Endothelial cell of umbilical vein (primary cell): ENCODE results near the gene ABR. TPM values are rescaled to one million over a fixed set of nuclear protein-coding genes. Genes with fewer than 3 reads are reported as not detected.
A peak's percentile ranks its signal among the peaks of the same experiment; 100 is the strongest.

Experiments used
- BruUV-seq: library from RNA; stranded (reverse); fragments of 400-500 nt; replicated peaks from 2 replicates; lab custom pipeline; 2021; lab: Mats Ljungman, UMichigan
- CTCF ChIA-PET: fragments of 300-600, 350-600 bp; sonication (Branson Sonifier 250); formaldehyde crosslinking; loops from one replicate; lab custom pipeline; 2021; ENCODE audit warnings: antibody characterized with exemption, inconsistent platforms; lab: Charles Lee
- POLR2A ChIA-PET: fragments of 300-600, 350-600 bp; sonication (Branson Sonifier 250); formaldehyde crosslinking; loops from one replicate; lab custom pipeline; 2021; ENCODE audit warnings: antibody characterized with exemption, inconsistent platforms; lab: Charles Lee
- DNase-seq: peaks from one replicate; pipeline ENCODE4 v3.0.0-alpha.2; 2011; ENCODE audit warnings: low read depth, low spot score
- FAIRE-seq: peaks from 2 replicates; lab custom pipeline; 2011; peaks lifted over from hg19 to GRCh38; lab: Jason Lieb, UNC
- H2AFZ ChIP-seq: 2 replicates; pipeline ENCODE4 v1.6.0; 2012; ENCODE audit warnings: low read depth, low read length, control low read depth, inconsistent platforms
- H3K27ac ChIP-seq: 2 replicates; pipeline ENCODE4 v1.5.1; 2011; ENCODE audit warnings: low read depth, mild to moderate bottlenecking, control low read depth, low read length, moderate library complexity; ENCODE audit not compliant: insufficient read depth
- H3K27me3 ChIP-seq, 2 experiments: 2 replicates each; pipeline versions ENCODE4 v1.6.0 to v1.6.1; 2011; ENCODE audit warnings: low read length in 2 of 2, mixed read lengths in 1 of 2; ENCODE audit not compliant: control insufficient read depth in 2 of 2, insufficient read depth in 2 of 2
- H3K36me3 ChIP-seq, 2 experiments: 2 replicates in 1 of 2; 3 replicates in 1 of 2; pipeline ENCODE4 v1.5.1; 2011; ENCODE audit warnings: low read length in 2 of 2, mild to moderate bottlenecking in 1 of 2, moderate library complexity in 1 of 2; ENCODE audit not compliant: control insufficient read depth in 2 of 2, insufficient read depth in 2 of 2; ENCODE audit errors: extremely low read depth in 1 of 2
- H3K4me1 ChIP-seq: 3 replicates; pipeline ENCODE4 v1.5.1; 2011; ENCODE audit warnings: mild to moderate bottlenecking, low read length; ENCODE audit not compliant: control insufficient read depth, insufficient read depth; ENCODE audit errors: extremely low read depth
- H3K4me2 ChIP-seq: 2 replicates; pipeline ENCODE4 v1.6.1; 2011; ENCODE audit warnings: low read length, control low read depth, mixed read lengths; ENCODE audit not compliant: insufficient read depth
- H3K4me3 ChIP-seq, 3 experiments: fragments of 200-600 bp in 1 of 3; sonication (generic), shearing (Covaris generic) in 1 of 3; replicated peaks in 1 of 3; 2 replicates each; pipeline ENCODE4 v1.5.1; 2011 to 2016; ENCODE audit warnings: control low read depth in 3 of 3, low read length in 3 of 3, mild to moderate bottlenecking in 2 of 3, inconsistent platforms in 1 of 3, low read depth in 1 of 3, moderate library complexity in 1 of 3; ENCODE audit not compliant: insufficient read depth in 1 of 3
- H3K79me2 ChIP-seq: 2 replicates; pipeline ENCODE4 v1.6.0; 2012; ENCODE audit warnings: low read length, inconsistent platforms; ENCODE audit not compliant: control insufficient read depth, insufficient read depth
- H3K9ac ChIP-seq: replicated peaks from 2 replicates; pipeline ENCODE3; 2011; ENCODE audit warnings: low read length, control low read depth; ENCODE audit not compliant: insufficient read depth; ENCODE audit errors: extremely low read depth
- H3K9me1 ChIP-seq: replicated peaks from 3 replicates; pipeline ENCODE4 v1.6.0; 2011; ENCODE audit warnings: mild to moderate bottlenecking, low read length; ENCODE audit not compliant: control insufficient read depth, insufficient read depth; ENCODE audit errors: extremely low read depth
- H3K9me3 ChIP-seq: replicated peaks from 2 replicates; pipeline ENCODE4 v1.5.1; 2012; ENCODE audit warnings: low read length, inconsistent platforms; ENCODE audit not compliant: control insufficient read depth, insufficient read depth
- H4K20me1 ChIP-seq: replicated peaks from 2 replicates; pipeline ENCODE3; 2011; ENCODE audit warnings: mild to moderate bottlenecking, low read length; ENCODE audit not compliant: control insufficient read depth, insufficient read depth; ENCODE audit errors: extremely low read depth
- EZH2 ChIP-seq: IDR thresholded peaks from 2 replicates; pipeline ENCODE4 v1.6.1; 2012; ENCODE audit warnings: borderline replicate concordance, low read depth, mild to moderate bottlenecking, moderate library complexity, low read length, inconsistent platforms; ENCODE audit not compliant: severe bottlenecking
- FOS ChIP-seq: IDR thresholded peaks from 2 replicates; pipeline ENCODE4 v1.6.1; 2011; ENCODE audit warnings: mild to moderate bottlenecking, low read length, moderate library complexity, borderline replicate concordance; ENCODE audit not compliant: insufficient read depth
- GATA2 ChIP-seq: IDR thresholded peaks from 2 replicates; pipeline ENCODE4 v1.7.0; 2011; ENCODE audit warnings: low read depth, mild to moderate bottlenecking, moderate library complexity, mixed read lengths, low read length; ENCODE audit not compliant: insufficient read length, insufficient read depth
- JUN ChIP-seq: IDR thresholded peaks from 2 replicates; pipeline ENCODE4 v1.6.1; 2011; ENCODE audit warnings: borderline replicate concordance, low read depth; ENCODE audit not compliant: insufficient read length, insufficient read depth
- MYC ChIP-seq: IDR thresholded peaks from one replicate; pipeline ENCODE4 v1.6.1; 2011; ENCODE audit warnings: mild to moderate bottlenecking, low read depth, low read length
- POLR2A ChIP-seq: IDR thresholded peaks from 2 replicates; pipeline ENCODE4 v1.6.1; 2012; ENCODE audit warnings: low read depth, mild to moderate bottlenecking, control low read depth, low read length
- POLR2AphosphoS5 ChIP-seq: IDR thresholded peaks from 2 replicates; pipeline ENCODE4 v1.6.1; 2012; ENCODE audit warnings: low read depth, mild to moderate bottlenecking, control low read depth, low read length, moderate library complexity; ENCODE audit not compliant: insufficient read depth
- dilution Hi-C: fragments of 300-500 bp; cut with MboI; formaldehyde crosslinking; loops from one replicate; pipeline ENCODE4 v1.15.0; 2019; ENCODE audit warnings: low sequenced_read_pairs; ENCODE audit not compliant: extremely low pct_ligation_motif_present
- intact Hi-C: fragments of 100-400 bp; cut with micrococcal nuclease; formaldehyde crosslinking; loops from one replicate; pipeline ENCODE4 v1.10.0; 2022
- polyA plus RNA-seq, 4 experiments: library from polyadenylated mRNA; depleted of rRNA in 3 of 4; stranded (reverse) in 3 of 4; unstranded in 1 of 4; fragments of >200 nt; gene quantifications; 2 replicates each; pipeline versions ENCODE4 v1.2.1 to v1.2.3, GENCODE V29; 2011 to 2012; ENCODE audit warnings: missing spikeins in 1 of 4
- total RNA-seq: library from RNA; stranded (reverse); gene quantifications from 2 replicates; pipeline ENCODE4 v1.2.3, GENCODE V29; 2021
- TF ChIP-seq, protein P1 (sequence below): IDR thresholded peaks from 2 replicates; pipeline ENCODE4 v1.6.1; 2011; ENCODE audit not compliant: insufficient read depth, insufficient read length
- TF ChIP-seq, protein P2 (sequence below), 2 donors: IDR thresholded peaks; 1 replicate in 1 of 2; 2 replicates in 1 of 2; pipeline ENCODE4 v1.5.1; 2011; ENCODE audit warnings: low read length in 2 of 2, mild to moderate bottlenecking in 2 of 2, moderate library complexity in 2 of 2, control low read depth in 1 of 2, inconsistent platforms in 1 of 2, low read depth in 1 of 2; ENCODE audit not compliant: insufficient read depth in 1 of 2; ENCODE audit errors: extremely low read depth in 1 of 2

ABR gene
- total and polyA plus RNA-seq, 2 donors (not counting 3 experiments of a cell fraction or from before 2014, with no cell fraction given), result 83.5 to 96.8 TPM

DNA sequence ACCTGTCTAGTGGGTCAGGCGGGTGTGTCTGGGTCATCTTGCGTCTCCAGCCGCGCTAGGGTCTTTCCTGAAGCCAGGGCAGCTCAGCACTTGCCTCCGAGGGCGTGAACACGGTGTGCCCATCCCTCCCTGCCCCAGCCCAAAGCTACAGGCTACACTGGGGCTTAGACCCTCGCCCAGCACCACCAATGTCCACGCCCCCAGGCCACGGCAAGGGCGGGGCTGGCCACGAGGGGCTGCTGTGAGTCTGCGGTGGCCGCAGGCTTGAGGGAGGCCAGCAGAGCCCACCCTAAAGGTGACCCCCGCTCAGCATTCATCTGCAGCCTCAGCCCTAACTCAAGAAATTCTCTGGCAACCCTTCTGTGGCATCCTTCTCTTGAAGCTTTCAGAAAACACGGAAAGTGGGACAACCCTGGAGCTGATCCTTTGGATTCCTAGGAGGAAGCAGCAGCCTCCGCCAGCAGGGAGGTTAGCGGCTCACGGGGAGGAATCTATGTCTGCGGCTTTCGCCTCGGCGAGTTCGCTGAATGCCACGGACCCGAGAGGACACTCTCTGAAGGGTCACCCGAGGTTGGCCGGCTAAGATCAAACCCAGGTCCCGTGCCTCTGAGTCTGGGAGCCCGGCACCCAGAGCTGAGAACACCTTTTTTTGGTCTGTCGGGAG lies 141.2 kb downstream of the ABR start:
- POLR2A ChIA-PET, result interaction anchor here (1.0 kb wide), 1 partner anchor 36 kb away, joined by 3 read pairs; no protein-coding TSS in a partner anchor
- intact Hi-C loops, result loop anchor here (1.0 to 2.0 kb wide), 2 partner anchors 18 to 33 kb away; no protein-coding TSS in a partner anchor

DNA sequence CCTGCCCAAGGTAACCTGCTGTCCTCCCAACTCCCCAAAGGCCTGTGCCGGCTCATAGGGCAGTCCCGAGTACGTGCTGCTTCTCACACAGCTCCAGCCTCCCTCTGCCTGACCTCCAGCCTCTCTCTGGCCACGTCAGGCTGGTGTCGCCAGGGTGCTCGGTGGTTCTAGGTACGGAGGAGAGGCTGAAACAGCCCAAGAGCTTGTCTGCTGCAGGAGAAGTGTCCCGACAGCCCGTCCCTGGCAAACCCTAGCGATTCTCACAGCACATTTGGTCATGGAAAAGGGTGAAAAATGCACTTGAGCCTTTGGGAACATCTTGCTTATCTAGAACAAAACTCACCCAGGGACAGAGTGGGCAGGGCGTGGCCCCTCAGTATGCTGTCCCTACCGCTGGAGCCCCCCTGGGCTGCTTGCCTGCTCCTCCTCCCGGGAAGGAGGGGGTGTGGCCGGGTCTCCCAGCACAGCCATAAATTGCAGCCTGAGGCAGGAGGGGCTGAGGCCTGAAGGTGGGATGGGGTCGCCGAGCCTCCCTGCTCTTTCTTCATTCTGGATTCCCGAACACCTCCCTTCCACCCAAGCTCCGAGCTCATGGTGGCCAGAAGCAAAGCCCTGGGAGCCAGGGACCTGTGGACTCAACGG lies 142.4 kb downstream of the ABR start:
- no TSS peak for BruUV-seq
- H3K79me2 ChIP-seq, result peaks cover 15% of the 10 kb centered on the region
- CTCF ChIA-PET, result interaction anchor here (4.4 to 5.5 kb wide), 2 partner anchors 19 to 21 kb away, joined by 24 to 39 read pairs; no protein-coding TSS in a partner anchor

More for the DNA sequence above, 141.2 kb downstream of the ABR start:
- CTCF ChIA-PET, result interaction anchor here (0.8 to 5.5 kb wide), 4 partner anchors 10 to 149 kb away, joined by 3 to 39 read pairs (median 14); no protein-coding TSS in a partner anchor
- FAIRE-seq, result no peak
- Histone ChIP-seq H3K4me2 (no peak overlapping the region), H3K4me1 (peaks cover 24% of the 10 kb centered on the region), H3K9ac (no peak overlapping the region), H3K9me3 (no peaks in the 10 kb centered on the region), H3K27ac (peak overlapping the region; percentile 80), H3K4me3 (no peak overlapping the region), H4K20me1 (no peaks in the 10 kb centered on the region), H2AFZ (no peak overlapping the region), H3K36me3 (no peaks in the 10 kb centered on the region), H3K79me2 (peaks cover 20% of the 10 kb centered on the region), H3K27me3 (no peaks in the 10 kb centered on the region), H3K9me1 (no peaks in the 10 kb centered on the region)
- no peak for DNase-seq
- BruUV-seq, result no TSS peak
- dilution Hi-C loops, result no loop called here
- TF ChIP-seq MYC, result no peak

More for the DNA sequence above, 142.4 kb downstream of the ABR start:
- Histone ChIP-seq H3K4me2 (no peak overlapping the region), H3K4me1 (peaks cover 16% of the 10 kb centered on the region), H3K27ac (no peak overlapping the region), H4K20me1 (no peaks in the 10 kb centered on the region), H3K27me3 (no peaks in the 10 kb centered on the region), H3K9me3 (no peaks in the 10 kb centered on the region), H2AFZ (no peak overlapping the region), H3K4me3 (no peak overlapping the region), H3K36me3 (peaks cover 0 to 3% of the 10 kb centered on the region in 2 experiments), H3K9ac (no peak overlapping the region), H3K9me1 (no peaks in the 10 kb centered on the region)
- intact Hi-C loops, result no loop called here
- dilution Hi-C loops, result no loop called here
- FAIRE-seq (no peak), DNase-seq (no peak)
- POLR2A ChIA-PET, result no interaction called here
- TF ChIP-seq POLR2AphosphoS5 (no peak), JUN (no peak), EZH2 (no peak), MYC (no peak), POLR2A (no peak), FOS (no peak), GATA2 (no peak)
- TF ChIP-seq, protein P1, sequence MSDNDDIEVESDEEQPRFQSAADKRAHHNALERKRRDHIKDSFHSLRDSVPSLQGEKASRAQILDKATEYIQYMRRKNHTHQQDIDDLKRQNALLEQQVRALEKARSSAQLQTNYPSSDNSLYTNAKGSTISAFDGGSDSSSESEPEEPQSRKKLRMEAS, result no peak
- TF ChIP-seq, protein P2, sequence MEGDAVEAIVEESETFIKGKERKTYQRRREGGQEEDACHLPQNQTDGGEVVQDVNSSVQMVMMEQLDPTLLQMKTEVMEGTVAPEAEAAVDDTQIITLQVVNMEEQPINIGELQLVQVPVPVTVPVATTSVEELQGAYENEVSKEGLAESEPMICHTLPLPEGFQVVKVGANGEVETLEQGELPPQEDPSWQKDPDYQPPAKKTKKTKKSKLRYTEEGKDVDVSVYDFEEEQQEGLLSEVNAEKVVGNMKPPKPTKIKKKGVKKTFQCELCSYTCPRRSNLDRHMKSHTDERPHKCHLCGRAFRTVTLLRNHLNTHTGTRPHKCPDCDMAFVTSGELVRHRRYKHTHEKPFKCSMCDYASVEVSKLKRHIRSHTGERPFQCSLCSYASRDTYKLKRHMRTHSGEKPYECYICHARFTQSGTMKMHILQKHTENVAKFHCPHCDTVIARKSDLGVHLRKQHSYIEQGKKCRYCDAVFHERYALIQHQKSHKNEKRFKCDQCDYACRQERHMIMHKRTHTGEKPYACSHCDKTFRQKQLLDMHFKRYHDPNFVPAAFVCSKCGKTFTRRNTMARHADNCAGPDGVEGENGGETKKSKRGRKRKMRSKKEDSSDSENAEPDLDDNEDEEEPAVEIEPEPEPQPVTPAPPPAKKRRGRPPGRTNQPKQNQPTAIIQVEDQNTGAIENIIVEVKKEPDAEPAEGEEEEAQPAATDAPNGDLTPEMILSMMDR (IDR thresholded peaks at IDR 0.05; ENCODE audit: extremely low read depth in 1 of 2, insufficient read depth in 1 of 2, low read depth in 1 of 2, low read length in 2 of 2), result no peak
